SK-N-MC (cell line): ENCODE data around the gene WDR70.
"Not testable (repeated sequence)": the region's sequence is repeated elsewhere in the genome, so short reads cannot be mapped to it uniquely, and the experiment has no call there.

Experiments
- DNase-seq: peaks from one replicate; pipeline ENCODE4 v3.0.0-alpha.2; 2011; ENCODE audit warnings: low read depth, low spot score
- H3K27ac ChIP-seq: fragments of 200-600 bp; sonication (generic); 2 replicates; pipeline ENCODE4 v1.5.1; 2016; ENCODE audit warnings: mixed run types
- H3K36me3 ChIP-seq: fragments of 200-600 bp; sonication (generic); 2 replicates; pipeline ENCODE4 v1.6.1; 2017; ENCODE audit warnings: antibody characterized with exemption, low read length, mixed read lengths; ENCODE audit not compliant: insufficient read depth
- H3K4me3 ChIP-seq: fragments of 200-600 bp; sonication (generic); 2 replicates; pipeline ENCODE4 v1.5.1; 2016
- H3K9ac ChIP-seq: fragments of 200-600 bp; sonication (generic); 2 replicates; pipeline ENCODE4 v1.8.0; 2017; ENCODE audit warnings: mixed run types, mixed read lengths; ENCODE audit not compliant: insufficient read length
- H3K9me3 ChIP-seq: fragments of 200-600 bp; sonication (generic); 2 replicates; pipeline ENCODE4 v1.6.1; 2017; ENCODE audit warnings: low read depth, mild to moderate bottlenecking, antibody characterized with exemption, low read length, moderate library complexity, mixed read lengths
- EZH2 ChIP-seq: fragments of 200-600 bp; sonication (generic); IDR thresholded peaks from one replicate; pipeline ENCODE4 v1.6.1; 2017; ENCODE audit warnings: antibody characterized with exemption
- FOXP2 ChIP-seq: optimal IDR thresholded peaks from 2 replicates; pipeline ENCODE3; 2011; ENCODE audit warnings: mild to moderate bottlenecking, moderate library complexity; ENCODE audit not compliant: insufficient read depth; ENCODE audit errors: extremely low read length, control extremely low read depth
- POLR2AphosphoS5 ChIP-seq: IDR thresholded peaks from 2 replicates; pipeline ENCODE4 v1.6.1; 2012; ENCODE audit warnings: mild to moderate bottlenecking, low read depth, low read length, borderline replicate concordance

WDR70 gene

GRCh38 chr5:37379100-37379628 lies at the start of gene WDR70:
WDR70 (plus strand) TSS chr5:37379318; CDS start chr5:37379368, 50 bp downstream.
- not testable (repeated sequence) for H3K9me3 ChIP-seq, H3K27ac ChIP-seq, H3K36me3 ChIP-seq
- DNase-seq = peak; percentile 53
- H3K9ac ChIP-seq = peak within 1 kb of the TSS; percentile 91
- peak; percentile 73 for TF ChIP-seq POLR2AphosphoS5
- peak within 1 kb of the TSS; percentile 89 for H3K4me3 ChIP-seq

DNA sequence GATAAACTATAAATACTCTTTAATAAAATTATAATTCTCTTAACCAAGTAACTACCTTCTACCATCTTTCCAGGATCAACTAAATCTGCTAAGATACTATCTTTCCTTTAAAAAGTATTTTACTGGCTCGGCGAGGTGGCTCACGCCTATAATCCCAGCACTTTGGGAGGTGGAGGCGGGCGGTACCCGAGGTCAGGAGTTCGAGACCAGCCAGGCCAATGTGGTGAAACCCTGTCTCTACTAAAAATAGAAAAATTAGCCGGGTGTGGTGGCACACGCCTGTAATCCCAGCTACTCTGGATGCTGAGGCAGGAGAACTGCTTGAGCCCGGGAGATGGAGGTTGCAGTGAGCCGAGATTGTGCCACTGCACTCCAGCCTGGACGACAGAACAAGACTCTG lies 44.4 kb upstream of the WDR70 start:
- DNase-seq, H3K27ac ChIP-seq: not testable (repeated sequence)
- peaks cover 75% of the 10 kb centered on the region for H3K36me3 ChIP-seq

DNA sequence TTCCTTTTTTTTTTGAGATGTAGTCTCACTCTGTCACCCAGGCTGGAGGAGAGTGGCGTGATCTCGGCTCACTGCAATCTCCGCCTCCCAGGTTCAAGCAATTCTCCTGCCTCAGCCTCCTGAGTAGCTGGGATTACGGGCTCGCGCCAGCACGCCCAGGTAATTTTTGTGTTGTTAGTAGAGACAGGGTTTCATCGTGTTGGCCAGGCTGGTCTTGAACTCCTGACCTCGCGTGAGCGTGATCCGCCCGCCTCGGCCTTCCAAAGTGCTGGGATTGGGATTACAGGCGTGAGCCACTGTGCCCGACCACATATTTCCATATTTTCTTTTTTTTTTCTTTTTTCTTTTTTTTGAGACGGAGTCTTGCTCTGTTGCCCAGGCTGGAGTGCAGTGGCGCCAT lies 36.4 kb upstream of the WDR70 start:
- not testable (repeated sequence) for H3K9ac ChIP-seq, H3K4me3 ChIP-seq, DNase-seq, H3K27ac ChIP-seq, H3K9me3 ChIP-seq
- peaks cover 75% of the 10 kb centered on the region for H3K36me3 ChIP-seq

More for the DNA sequence above, 44.4 kb upstream of the WDR70 start:
- H3K9ac ChIP-seq, H3K4me3 ChIP-seq, H3K9me3 ChIP-seq: not testable (repeated sequence)

DNA sequence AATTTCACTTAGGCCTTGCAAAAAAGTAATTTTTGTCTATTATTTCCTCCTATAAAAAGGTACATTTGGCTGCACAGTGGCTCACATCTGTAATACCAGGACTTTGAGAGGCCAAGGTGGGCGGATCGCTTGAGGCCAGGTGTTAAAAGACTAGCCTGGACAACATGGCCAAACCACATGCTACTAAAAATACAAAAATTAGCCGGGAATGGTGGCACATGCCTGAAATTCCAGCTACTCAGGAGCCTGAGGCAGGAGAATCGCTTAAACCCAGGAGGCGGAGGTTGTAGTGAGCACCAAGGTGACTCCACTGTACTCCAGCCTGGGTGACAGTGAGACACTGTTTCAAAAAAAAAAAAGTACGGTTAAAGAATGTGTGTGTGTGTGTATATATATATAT lies 24.0 kb upstream of the WDR70 start:
- DNase-seq = no peak
- H3K4me3 ChIP-seq = no peak overlapping the region
- H3K27ac ChIP-seq = no peak overlapping the region
- no peak for TF ChIP-seq EZH2
- no peak for TF ChIP-seq POLR2AphosphoS5
- TF ChIP-seq FOXP2 = no peak
- H3K9ac ChIP-seq = no peak overlapping the region
- H3K9me3 ChIP-seq = no peaks in the 10 kb centered on the region
- H3K36me3 ChIP-seq = peaks cover 70% of the 10 kb centered on the region

DNA sequence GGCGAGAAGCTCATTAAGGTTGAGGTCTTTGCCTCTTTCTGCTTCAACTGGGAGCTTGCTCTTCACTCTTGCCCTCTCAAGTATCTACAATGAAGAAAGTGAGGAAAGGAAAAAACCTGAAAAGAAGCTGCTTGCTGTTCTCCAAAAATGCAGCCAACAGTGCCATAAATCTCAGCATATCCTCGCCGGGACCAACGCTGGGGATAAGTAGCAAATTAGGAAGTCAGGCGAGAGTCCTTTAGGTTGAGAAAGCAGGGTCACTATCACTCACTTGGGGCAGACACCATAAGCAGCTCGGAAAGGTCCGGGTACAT lies 8.6 kb upstream of the WDR70 start:
- peak overlapping the region; percentile 99 for H3K4me3 ChIP-seq
- H3K9ac ChIP-seq = peak overlapping the region; percentile 99
- peaks cover 24% of the 10 kb centered on the region for H3K36me3 ChIP-seq
- no peak for TF ChIP-seq POLR2AphosphoS5
- TF ChIP-seq FOXP2 = no peak
- TF ChIP-seq EZH2 = no peak
- H3K27ac ChIP-seq = peak overlapping the region; percentile 85
- H3K9me3 ChIP-seq = no peaks in the 10 kb centered on the region
- DNase-seq = no peak

GRCh38 chr5:37370864-37371726 lies 8.0 kb upstream of the WDR70 start, which contains the start of gene NUP155:
NUP155 (minus strand) TSS chr5:37371106; CDS start chr5:37370977, 129 bp downstream.
- DNase-seq = peak; percentile 87
- H3K36me3 ChIP-seq = peaks cover 21% of the 10 kb centered on the region
- H3K4me3 ChIP-seq = peak within 1 kb of the TSS; percentile 99
- no peaks in the 10 kb centered on the region for H3K9me3 ChIP-seq
- TF ChIP-seq POLR2AphosphoS5 (peak; percentile 83), FOXP2 (no peak)
- H3K9ac ChIP-seq = peak within 1 kb of the TSS; percentile 99
- H3K27ac ChIP-seq = peak within 1 kb of the TSS; percentile 88

- no peak for TF ChIP-seq FOXP2
- TF ChIP-seq EZH2 = no peak
- no peak for TF ChIP-seq POLR2AphosphoS5
- H3K27ac ChIP-seq = no peak overlapping the region
- H3K4me3 ChIP-seq = no peak overlapping the region
Observed at GRCh38 chr5:37375091-37375490, 4.0 kb upstream of the WDR70 start.

DNA sequence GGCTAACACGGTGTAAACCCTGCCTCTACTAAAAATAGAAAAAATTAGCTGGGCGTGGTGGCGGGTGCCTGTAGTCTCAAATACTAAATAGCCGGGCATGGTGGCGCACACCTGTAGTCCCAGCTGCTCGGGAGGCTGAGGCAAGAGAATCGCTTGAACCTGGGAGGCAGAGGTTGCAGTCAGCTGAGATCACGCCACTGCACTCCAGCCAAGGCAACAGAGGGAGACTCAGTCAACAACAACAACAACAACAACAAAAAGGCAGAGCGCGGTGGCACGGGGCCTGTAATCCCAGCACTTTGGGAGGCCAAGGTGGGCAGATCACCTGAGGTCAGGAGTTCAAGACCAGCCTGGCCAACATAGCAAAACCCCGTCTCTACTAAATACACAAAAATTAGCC lies 1.1 kb upstream of the WDR70 start:
- H3K9ac ChIP-seq = not testable (repeated sequence)

More at GRCh38 chr5:37375091-37375490, 4.0 kb upstream of the WDR70 start:
- Histone ChIP-seq H3K9me3 (no peaks in the 10 kb centered on the region), H3K36me3 (no peaks in the 10 kb centered on the region), H3K9ac (no peak overlapping the region)
- no peak for DNase-seq

DNA sequence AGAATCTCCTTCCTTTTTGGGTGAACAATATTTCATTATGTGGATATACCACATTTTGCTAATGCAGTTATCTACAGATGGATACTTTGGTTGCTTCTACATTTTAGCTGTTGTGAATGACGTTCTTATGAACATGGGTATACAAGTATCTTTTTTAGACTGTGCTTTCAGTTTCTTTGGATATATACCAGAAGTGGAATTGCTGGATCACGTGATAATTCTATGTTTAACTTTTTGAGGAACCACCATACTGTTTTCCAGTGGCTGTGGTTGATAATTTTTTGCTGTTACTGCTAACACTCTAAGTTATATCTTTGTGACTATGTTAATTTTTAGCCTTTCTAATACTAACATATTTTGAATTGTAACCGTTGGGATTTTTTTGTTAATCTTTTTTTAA lies 12.5 kb downstream of the WDR70 start:
- Histone ChIP-seq H3K27ac (no peak overlapping the region), H3K4me3 (no peak overlapping the region), H3K9ac (no peak overlapping the region), H3K36me3 (peaks cover 29% of the 10 kb centered on the region), H3K9me3 (no peaks in the 10 kb centered on the region)
- no peak for DNase-seq
- TF ChIP-seq FOXP2 (no peak), POLR2AphosphoS5 (no peak), EZH2 (no peak)

More for the DNA sequence above, 1.1 kb upstream of the WDR70 start:
- DNase-seq, H3K36me3 ChIP-seq, H3K9me3 ChIP-seq, H3K4me3 ChIP-seq, H3K27ac ChIP-seq: not testable (repeated sequence)
